ENCODE measurements around the gene CORIN. TPM values are rescaled to one million over a fixed set of nuclear protein-coding genes. Genes with fewer than 3 reads are reported as not detected.
"Not testable (repeated sequence)": the region's sequence is repeated elsewhere in the genome, so short reads cannot be mapped to it uniquely, and the experiment has no call there.

The CORIN gene
- total RNA-seq, 2 experiments from 2014 or later = 0.22 TPM; not detected in 1

DNA sequence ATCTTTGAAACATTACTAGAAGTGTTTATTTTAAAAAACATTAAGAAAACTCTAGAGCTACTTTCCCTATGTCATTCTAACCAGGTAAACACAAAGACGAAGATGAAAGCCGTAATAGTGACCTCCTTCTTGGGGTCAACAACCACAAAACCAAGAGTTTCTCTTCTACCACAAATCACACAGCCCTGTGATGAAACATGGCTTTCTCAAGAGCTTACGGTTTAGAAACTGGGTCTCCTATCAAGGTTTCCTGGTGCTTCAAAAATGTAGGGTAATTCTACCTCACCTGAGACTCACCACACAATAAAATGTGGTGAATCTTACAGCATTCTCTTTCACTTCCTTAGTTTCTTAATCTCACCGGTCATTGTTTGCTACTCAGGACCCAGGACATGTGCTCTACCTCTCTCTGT, 50.9 kb downstream of the CORIN start:
- Mint-ChIP-seq H3K9me3 (no peaks in the 10 kb centered on the region), H3K4me1 (no peaks in the 10 kb centered on the region), H3K27ac (no peak overlapping the region), H3K4me3 (no peak overlapping the region), H3K27me3 (peaks cover 2% of the 10 kb centered on the region), H3K36me3 (ENCODE audit: low read depth) (no peaks in the 10 kb centered on the region)
- DNase-seq = no peak
- ChIA-PET CTCF (no interaction called here), POLR2A (no interaction called here)

DNA sequence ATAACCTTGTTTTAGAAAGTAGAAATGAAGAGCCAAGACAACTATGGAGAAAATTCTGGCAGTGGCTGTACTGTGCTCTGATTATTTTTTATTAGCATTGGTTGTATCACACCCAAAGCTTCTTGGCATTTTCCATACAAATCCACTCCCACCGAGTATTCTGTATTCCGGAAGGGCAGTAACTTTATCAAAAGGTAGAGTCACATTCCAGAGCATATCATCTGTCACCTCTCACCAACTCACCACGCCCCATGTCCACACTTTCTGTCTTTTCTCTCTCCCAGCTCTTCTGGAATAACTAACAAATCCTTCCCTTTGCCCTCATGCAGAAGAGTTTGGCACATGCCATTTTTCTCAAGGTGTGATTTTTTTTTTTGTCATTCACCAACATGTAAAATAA, 52.7 kb downstream of the CORIN start:
- H3K4me1 Mint-ChIP-seq = no peaks in the 10 kb centered on the region
- no peak overlapping the region for H3K27ac Mint-ChIP-seq
- ChIA-PET CTCF (no interaction called here), POLR2A (no interaction called here)
- H3K4me3 Mint-ChIP-seq = no peak overlapping the region
- H3K9me3 Mint-ChIP-seq = no peaks in the 10 kb centered on the region
- H3K27me3 Mint-ChIP-seq = peaks cover 2% of the 10 kb centered on the region
- no peak for DNase-seq
- no peaks in the 10 kb centered on the region for H3K36me3 Mint-ChIP-seq (ENCODE audit: low read depth)

DNA sequence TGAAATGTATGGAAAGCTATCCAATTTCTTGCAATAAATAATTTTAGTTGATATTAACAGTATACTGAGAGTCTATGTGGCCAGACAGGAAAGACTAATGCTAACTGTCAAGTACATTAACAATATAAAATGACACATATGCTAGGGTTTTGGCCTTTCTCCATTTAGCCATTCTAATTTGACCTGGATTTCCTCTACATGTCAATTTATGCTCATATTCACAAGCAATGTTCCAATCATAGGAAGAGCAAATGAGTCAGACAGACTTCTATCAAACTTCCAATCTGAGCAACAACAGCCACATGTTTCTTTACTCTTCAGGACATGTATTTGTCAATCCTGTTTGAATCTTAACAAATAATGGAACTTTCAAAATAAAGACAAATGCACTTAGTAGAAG, 53.6 kb downstream of the CORIN start:
- Mint-ChIP-seq H3K4me3 (no peak overlapping the region), H3K27ac (no peak overlapping the region), H3K27me3 (peaks cover 2% of the 10 kb centered on the region), H3K36me3 (ENCODE audit: low read depth) (no peaks in the 10 kb centered on the region), H3K4me1 (no peaks in the 10 kb centered on the region), H3K9me3 (no peaks in the 10 kb centered on the region)
- CTCF ChIA-PET = no interaction called here
- POLR2A ChIA-PET = no interaction called here
- no peak for DNase-seq

DNA sequence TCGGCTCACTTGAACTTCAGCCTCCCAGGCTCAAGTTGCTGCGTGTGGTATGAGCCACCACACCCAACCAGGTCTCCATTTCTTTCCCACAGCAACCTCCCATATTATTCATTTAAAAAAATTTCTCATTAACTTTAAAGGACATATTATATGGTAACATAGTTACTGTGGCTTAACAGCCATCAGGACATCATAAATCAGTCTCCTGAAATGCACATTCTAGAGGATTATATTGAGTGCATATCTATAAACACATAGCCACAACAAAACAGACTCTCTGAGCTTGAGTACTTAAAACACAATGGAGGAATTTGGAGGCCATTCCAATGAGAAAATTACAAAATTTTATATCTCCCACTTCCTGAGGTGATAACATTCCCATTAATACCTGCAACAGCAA, 61.5 kb downstream of the CORIN start:
- H3K9me3 Mint-ChIP-seq = no peaks in the 10 kb centered on the region
- H3K36me3 Mint-ChIP-seq (ENCODE audit: low read depth) = no peaks in the 10 kb centered on the region
- H3K4me3 Mint-ChIP-seq = no peak overlapping the region
- H3K27ac Mint-ChIP-seq = no peak overlapping the region
- H3K27me3 Mint-ChIP-seq = peaks cover 4% of the 10 kb centered on the region
- ChIA-PET POLR2A (no interaction called here), CTCF (no interaction called here)
- no peaks in the 10 kb centered on the region for H3K4me1 Mint-ChIP-seq
- no peak for DNase-seq

DNA sequence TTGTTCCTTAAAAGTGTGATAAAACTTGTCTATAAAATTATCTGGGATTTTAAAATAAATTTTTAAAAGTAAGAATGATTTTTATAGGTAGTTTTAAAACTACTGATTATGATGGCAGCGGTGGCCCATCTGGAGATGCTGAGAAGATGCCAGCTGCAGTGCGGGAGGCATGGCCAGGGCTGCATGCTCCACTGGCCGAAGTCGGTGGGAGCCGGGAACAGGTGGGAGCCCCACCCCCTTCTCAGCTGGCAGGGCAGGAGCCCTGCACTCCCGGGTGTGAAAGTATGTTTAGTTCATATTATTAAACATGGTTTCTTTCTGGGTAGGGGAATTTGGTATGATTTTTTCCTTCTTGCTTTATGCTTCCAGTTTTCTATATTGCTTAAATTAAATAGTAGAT, 63.8 kb downstream of the CORIN start:
- H3K4me1 Mint-ChIP-seq = no peaks in the 10 kb centered on the region
- POLR2A ChIA-PET = no interaction called here
- no peak overlapping the region for H3K4me3 Mint-ChIP-seq
- peaks cover 11% of the 10 kb centered on the region for H3K27me3 Mint-ChIP-seq
- CTCF ChIA-PET = no interaction called here
- no peaks in the 10 kb centered on the region for H3K36me3 Mint-ChIP-seq (ENCODE audit: low read depth)
- no peaks in the 10 kb centered on the region for H3K9me3 Mint-ChIP-seq
- no peak overlapping the region for H3K27ac Mint-ChIP-seq
- DNase-seq = no peak

DNA sequence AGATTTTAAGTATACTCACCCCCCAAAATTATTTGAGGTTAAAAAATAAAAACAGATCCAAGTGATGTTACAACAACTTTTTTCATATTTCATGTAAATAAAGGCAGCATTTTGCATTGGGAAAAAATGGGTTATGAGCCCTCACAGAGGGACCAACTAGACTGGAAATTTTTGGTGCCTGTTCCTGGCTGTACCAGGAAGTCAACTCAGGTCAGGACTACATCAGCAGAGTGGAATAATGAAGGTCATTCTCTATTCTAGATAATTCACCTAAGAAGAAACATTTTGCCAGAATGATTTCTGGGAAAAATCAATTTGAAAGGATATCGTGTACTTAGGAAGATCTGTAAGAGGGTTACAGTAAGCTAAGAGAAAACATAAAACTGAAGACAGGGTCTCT, 66.8 kb downstream of the CORIN start:
- H3K4me3 Mint-ChIP-seq = no peak overlapping the region
- no peaks in the 10 kb centered on the region for H3K4me1 Mint-ChIP-seq
- no peak overlapping the region for H3K27ac Mint-ChIP-seq
- ChIA-PET POLR2A (no interaction called here), CTCF (interaction anchor here (0.6 kb wide), 1 partner anchor 465 kb away, joined by 3 read pairs; no protein-coding TSS in a partner anchor)
- no peak for DNase-seq
- H3K27me3 Mint-ChIP-seq = peaks cover 13% of the 10 kb centered on the region
- no peaks in the 10 kb centered on the region for H3K9me3 Mint-ChIP-seq
- H3K36me3 Mint-ChIP-seq (ENCODE audit: low read depth) = no peaks in the 10 kb centered on the region

DNA sequence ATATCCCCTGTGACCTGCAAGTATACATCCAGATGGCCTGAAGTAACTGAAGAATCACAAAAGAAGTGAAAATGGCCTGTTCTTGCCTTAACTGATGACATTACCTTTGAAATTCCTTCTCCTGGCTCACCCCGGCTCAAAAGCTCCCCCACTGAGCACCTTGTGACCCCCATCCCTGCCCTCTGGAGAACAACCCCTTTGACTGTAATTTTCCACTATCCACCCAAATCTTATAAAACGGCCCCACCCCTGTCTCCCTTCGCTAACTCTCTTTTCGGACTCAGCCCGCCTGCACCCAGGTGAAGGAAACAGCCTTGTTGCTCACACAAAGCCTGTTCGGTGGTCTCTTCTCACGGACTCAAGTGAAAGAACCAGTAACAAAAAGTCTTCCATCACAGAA, 69.9 kb downstream of the CORIN start:
- not testable (repeated sequence) for H3K36me3 Mint-ChIP-seq (ENCODE audit: low read depth); DNase-seq

DNA sequence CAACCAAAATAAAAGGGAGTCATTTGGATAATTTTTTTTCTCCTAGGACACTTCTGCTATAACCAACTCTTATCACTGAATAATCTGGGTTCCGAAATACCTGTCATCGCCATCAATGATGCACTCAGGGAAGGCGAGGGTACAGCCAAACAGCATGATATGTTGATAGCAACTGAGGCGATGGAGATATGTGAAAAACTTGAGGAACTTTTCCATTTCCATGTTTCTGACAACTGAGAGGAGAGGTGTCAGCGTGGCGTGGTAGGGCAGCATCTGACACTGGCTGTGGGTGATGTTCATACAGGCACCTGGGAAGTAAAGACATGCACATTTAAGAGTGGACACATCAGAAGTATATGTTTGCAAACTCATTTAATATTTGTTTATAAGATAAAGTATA, 74.6 kb downstream of the CORIN start:
- DNase-seq = no peak
- peaks cover 4% of the 10 kb centered on the region for H3K27me3 Mint-ChIP-seq
- no peak overlapping the region for H3K27ac Mint-ChIP-seq
- POLR2A ChIA-PET = no interaction called here
- CTCF ChIA-PET = no interaction called here
- H3K4me3 Mint-ChIP-seq = no peak overlapping the region
- no peaks in the 10 kb centered on the region for H3K4me1 Mint-ChIP-seq
- H3K36me3 Mint-ChIP-seq (ENCODE audit: low read depth) = no peaks in the 10 kb centered on the region
- peaks cover 4% of the 10 kb centered on the region for H3K9me3 Mint-ChIP-seq

More for the DNA sequence above, 69.9 kb downstream of the CORIN start:
- POLR2A ChIA-PET, H3K4me3 Mint-ChIP-seq, CTCF ChIA-PET, H3K9me3 Mint-ChIP-seq, H3K27ac Mint-ChIP-seq, H3K4me1 Mint-ChIP-seq: not testable (repeated sequence)
- H3K27me3 Mint-ChIP-seq = peaks cover 11% of the 10 kb centered on the region

DNA sequence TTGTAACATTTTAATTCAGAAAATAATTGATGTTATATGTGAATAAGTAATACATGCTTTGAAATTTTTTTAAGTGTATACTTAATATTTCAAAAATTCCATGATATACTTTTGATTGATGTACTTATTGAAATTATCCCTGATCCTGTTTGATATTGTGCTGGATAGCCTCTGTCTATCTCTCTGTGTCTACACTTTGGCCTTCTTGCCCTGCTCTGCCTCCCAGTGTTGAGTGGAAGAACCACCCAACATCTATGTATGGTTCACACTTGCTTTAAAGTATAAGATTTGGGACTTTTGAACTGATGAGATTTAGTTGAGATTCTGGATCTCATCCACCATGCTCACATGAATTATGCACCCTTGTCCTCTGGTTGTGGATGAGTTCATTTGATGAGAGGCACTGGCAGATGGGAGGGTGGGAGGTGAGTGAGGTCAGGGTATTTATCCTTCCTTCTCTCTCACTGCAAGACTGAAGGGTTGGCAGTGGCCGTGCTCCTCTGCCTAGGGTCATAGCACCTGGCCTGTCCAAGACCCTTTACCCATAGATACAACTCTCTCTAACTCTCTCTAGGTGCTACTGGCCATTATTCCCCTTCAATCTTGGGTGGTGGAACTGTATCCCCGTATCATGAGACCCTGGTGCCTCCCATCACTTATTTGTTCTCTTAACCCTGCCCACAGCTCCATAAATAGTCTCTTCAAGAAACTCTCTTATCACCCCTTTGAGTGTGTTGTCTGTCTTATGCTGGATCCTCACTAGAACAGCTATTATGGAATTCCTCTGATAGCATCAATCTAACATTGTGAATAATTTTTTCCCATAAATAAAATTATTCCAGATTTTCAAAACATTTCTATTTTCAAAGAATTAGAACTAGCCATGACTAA, 75.2 kb downstream of the CORIN start:
- H3K4me1 Mint-ChIP-seq = no peaks in the 10 kb centered on the region
- H3K36me3 Mint-ChIP-seq (ENCODE audit: low read depth) = no peaks in the 10 kb centered on the region
- POLR2A ChIA-PET = no interaction called here

DNA sequence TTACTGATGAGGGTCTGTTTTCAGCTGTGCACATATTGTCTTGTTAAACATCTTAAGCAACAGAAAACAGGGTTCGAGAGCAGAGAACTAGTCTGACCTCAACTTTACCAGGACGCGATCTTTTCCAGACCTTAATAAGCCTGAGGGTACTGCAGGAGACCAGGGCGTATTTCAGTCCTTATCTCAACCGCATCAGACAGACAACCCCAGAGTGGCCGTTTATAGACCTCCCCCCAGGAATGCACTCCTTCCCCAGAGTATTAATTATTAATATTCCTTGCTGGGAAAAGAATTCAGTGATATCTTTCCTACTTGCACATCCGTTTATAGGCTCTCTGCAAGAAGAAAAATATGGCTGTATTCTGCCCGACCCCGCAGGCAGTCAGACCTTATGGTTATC, 84.6 kb downstream of the CORIN start:
- DNase-seq; POLR2A ChIA-PET; H3K27me3 Mint-ChIP-seq; H3K4me1 Mint-ChIP-seq; H3K36me3 Mint-ChIP-seq (ENCODE audit: low read depth); H3K27ac Mint-ChIP-seq; H3K4me3 Mint-ChIP-seq; H3K9me3 Mint-ChIP-seq; CTCF ChIA-PET: not testable (repeated sequence)

More for the DNA sequence above, 75.2 kb downstream of the CORIN start:
- no peak for DNase-seq
- peaks cover 4% of the 10 kb centered on the region for H3K9me3 Mint-ChIP-seq
- CTCF ChIA-PET = no interaction called here
- H3K27ac Mint-ChIP-seq = no peak overlapping the region
- peaks cover 4% of the 10 kb centered on the region for H3K27me3 Mint-ChIP-seq
- no peak overlapping the region for H3K4me3 Mint-ChIP-seq

DNA sequence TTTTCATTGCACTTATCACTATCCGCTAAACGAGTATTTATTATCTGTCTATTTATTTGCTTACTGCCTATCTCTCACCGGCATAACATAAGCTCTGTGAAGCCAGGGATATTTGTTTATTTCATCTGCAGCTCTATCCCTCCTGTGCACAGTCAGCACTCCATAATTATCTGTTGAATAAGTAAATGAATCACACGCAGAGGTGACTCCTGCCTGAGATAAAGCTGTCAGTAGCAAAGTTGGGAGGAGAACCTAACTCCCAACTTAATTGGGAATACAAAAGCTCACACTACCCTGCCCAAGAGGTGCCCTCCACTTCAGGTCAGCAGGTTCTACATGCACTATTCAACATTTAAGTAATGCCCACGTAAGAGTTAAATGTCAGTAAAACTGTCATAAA, 85.7 kb downstream of the CORIN start:
- Mint-ChIP-seq H3K27ac (no peak overlapping the region), H3K4me1 (no peaks in the 10 kb centered on the region), H3K9me3 (peaks cover 5% of the 10 kb centered on the region), H3K27me3 (peaks cover 3% of the 10 kb centered on the region), H3K4me3 (no peak overlapping the region), H3K36me3 (ENCODE audit: low read depth) (no peaks in the 10 kb centered on the region)
- POLR2A ChIA-PET = no interaction called here
- no peak for DNase-seq
- CTCF ChIA-PET = no interaction called here

DNA sequence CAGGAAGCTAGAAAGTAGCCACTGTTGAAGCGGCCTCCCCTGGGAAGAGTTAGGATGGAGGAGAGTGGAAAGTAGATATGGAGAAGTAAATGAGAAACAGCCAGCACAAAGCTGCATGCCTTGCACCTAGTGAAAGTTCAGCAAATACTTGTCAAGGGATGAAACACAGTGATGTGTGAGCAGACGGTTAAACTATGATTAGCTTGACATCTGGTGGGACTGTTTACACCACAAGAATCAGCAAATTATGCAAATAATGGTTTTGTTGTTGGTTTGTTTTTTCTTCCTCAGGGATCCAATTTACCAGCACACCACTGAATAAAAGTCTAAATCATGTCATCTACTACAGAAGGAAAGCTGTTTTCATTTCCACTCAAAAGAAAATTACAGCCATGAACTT, 87.1 kb downstream of the CORIN start:
- DNase-seq = no peak
- CTCF ChIA-PET = interaction anchor here (1.4 kb wide), 1 partner anchor 141 kb away, joined by 3 read pairs; no protein-coding TSS in a partner anchor
- Mint-ChIP-seq H3K27me3 (peaks cover 3% of the 10 kb centered on the region), H3K4me1 (no peaks in the 10 kb centered on the region), H3K4me3 (no peak overlapping the region), H3K9me3 (peaks cover 5% of the 10 kb centered on the region), H3K27ac (no peak overlapping the region), H3K36me3 (ENCODE audit: low read depth) (no peaks in the 10 kb centered on the region)
- POLR2A ChIA-PET = no interaction called here

DNA sequence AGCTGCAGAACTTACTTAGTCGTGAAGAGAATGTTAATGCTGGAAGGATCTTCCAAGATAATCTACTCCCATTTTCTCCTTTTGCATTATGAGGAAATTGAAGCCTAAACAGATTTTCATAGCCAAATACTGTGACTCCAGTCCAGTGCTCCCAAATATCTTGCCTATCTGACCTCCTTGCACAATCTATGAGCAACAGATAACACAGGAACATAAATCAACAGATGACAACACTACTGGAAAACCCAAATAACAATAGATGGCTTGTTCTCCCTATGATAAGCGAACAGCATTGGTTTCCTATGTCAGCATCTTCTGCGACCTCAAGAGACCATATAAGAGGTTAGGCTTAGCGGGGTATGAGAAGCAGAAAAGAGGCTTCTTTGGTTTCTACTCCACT, 88.0 kb downstream of the CORIN start:
- POLR2A ChIA-PET = no interaction called here
- DNase-seq = no peak
- Mint-ChIP-seq H3K27me3 (peaks cover 3% of the 10 kb centered on the region), H3K9me3 (peaks cover 5% of the 10 kb centered on the region), H3K4me1 (no peaks in the 10 kb centered on the region), H3K27ac (no peak overlapping the region), H3K4me3 (no peak overlapping the region), H3K36me3 (ENCODE audit: low read depth) (no peaks in the 10 kb centered on the region)
- CTCF ChIA-PET = no interaction called here

DNA sequence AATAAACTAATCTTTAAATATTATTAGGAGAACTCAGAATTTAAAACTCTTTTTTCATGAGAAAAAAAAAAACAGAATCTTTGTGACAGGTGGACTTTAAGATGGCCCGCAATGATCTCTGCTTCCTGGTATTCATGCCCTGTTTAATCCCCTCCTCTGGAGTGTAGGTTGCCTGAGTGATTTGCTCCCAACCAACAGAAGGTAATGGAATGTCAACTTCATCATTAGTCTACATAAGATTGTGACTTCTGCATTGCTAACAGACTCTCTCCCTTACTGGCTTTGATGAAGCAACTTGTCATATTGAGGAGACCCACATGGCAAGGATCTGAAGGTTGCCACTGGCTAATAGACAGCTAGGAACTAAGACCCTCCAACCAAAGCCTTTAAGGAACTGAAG, 88.8 kb downstream of the CORIN start:
- Mint-ChIP-seq H3K4me3 (no peak overlapping the region), H3K27me3 (peaks cover 6% of the 10 kb centered on the region), H3K9me3 (peaks cover 5% of the 10 kb centered on the region), H3K27ac (no peak overlapping the region), H3K4me1 (no peaks in the 10 kb centered on the region), H3K36me3 (ENCODE audit: low read depth) (no peaks in the 10 kb centered on the region)
- DNase-seq = no peak
- ChIA-PET POLR2A (no interaction called here), CTCF (no interaction called here)
